Activated CD4-positive, alpha-beta T cell treated with anti-CD3 and anti-CD28 coated beads, Interleukin-2, amount 50 U/mL, for 48 hours (primary cell): ENCODE results near the gene DDX10.

Source experiments
- DNase-seq, 2 experiments: peaks; one replicate each; pipeline ENCODE4 v3.0.0-alpha.2; 2020

The DDX10 gene

GRCh38 chr11:108959105-108959761 lies 294.4 kb downstream of the DDX10 start:
- DNase-seq: no peak

- DNase-seq: no peak
Observed at GRCh38 chr11:108959874-108960273, 295.0 kb downstream of the DDX10 start.

- DNase-seq: no peak
Observed at GRCh38 chr11:108960501-108960900, 295.6 kb downstream of the DDX10 start.

GRCh38 chr11:108961095-108961494 lies 296.2 kb downstream of the DDX10 start:
- DNase-seq: no peak

GRCh38 chr11:108963118-108963517 lies 298.2 kb downstream of the DDX10 start:
- DNase-seq: no peak

GRCh38 chr11:108965306-108966001 lies 300.6 kb downstream of the DDX10 start:
- no peak for DNase-seq

- no peak for DNase-seq
Observed at GRCh38 chr11:108966206-108966605, 301.3 kb downstream of the DDX10 start.

- DNase-seq: no peak
Observed at GRCh38 chr11:108966978-108967377, 302.1 kb downstream of the DDX10 start.

- no peak for DNase-seq
Observed at GRCh38 chr11:108967571-108967970, 302.7 kb downstream of the DDX10 start.

- DNase-seq: no peak
Observed at GRCh38 chr11:108970221-108970991, 305.5 kb downstream of the DDX10 start.

- no peak for DNase-seq
Observed at GRCh38 chr11:108973402-108974162, 308.7 kb downstream of the DDX10 start.

GRCh38 chr11:108975026-108975425 lies 310.2 kb downstream of the DDX10 start:
- DNase-seq: no peak

GRCh38 chr11:108975641-108976071 lies 310.8 kb downstream of the DDX10 start:
- no peak for DNase-seq

GRCh38 chr11:108983636-108984420 lies 319.0 kb downstream of the DDX10 start:
- DNase-seq: no peak

GRCh38 chr11:108984523-108984922 lies 319.7 kb downstream of the DDX10 start:
- DNase-seq: no peak

- no peak for DNase-seq
Observed at GRCh38 chr11:108985236-108985944, 320.5 kb downstream of the DDX10 start.

GRCh38 chr11:108985945-108986279 lies 321.0 kb downstream of the DDX10 start:
- no peak for DNase-seq
